HG03139 (cell line): ENCODE results near the gene ELF1.

Source experiments
- ATAC-seq: cut with Tn5 transposase; IDR thresholded peaks from one replicate; pipeline ENCODE4 v1.9.1; 2021; ENCODE audit not compliant: unreplicated experiment

Gene ELF1

GRCh38 chr13:41019011-41019487 is at the start of gene ELF1:
Gene ELF1, minus strand, starts transcription at chr13:41019316. Its CDS starts 37,262 bp downstream, at chr13:40982054.
- ATAC-seq = peak; percentile 94

GRCh38 chr13:41065078-41065477 is 46.0 kb upstream of the ELF1 start:
- no peak for ATAC-seq

- ATAC-seq = no peak
Observed at GRCh38 chr13:41064493-41064892, 45.4 kb upstream of the ELF1 start.

- ATAC-seq = peak; percentile 22
Observed at GRCh38 chr13:41061914-41062837, 43.1 kb upstream of the ELF1 start.

GRCh38 chr13:41061075-41061913 is 42.2 kb upstream of the ELF1 start, which contains the start of gene WBP4:
Gene WBP4, plus strand, starts transcription at chr13:41061509. Its CDS starts 165 bp downstream, at chr13:41061674.
- ATAC-seq = peak; percentile 61

GRCh38 chr13:41060724-41061074 is 41.6 kb upstream of the ELF1 start:
- peak; percentile 28 for ATAC-seq

- peak; percentile 37 for ATAC-seq
Observed at GRCh38 chr13:41060082-41060723, 41.1 kb upstream of the ELF1 start.

- no peak for ATAC-seq
Observed at GRCh38 chr13:41059456-41060081, 40.5 kb upstream of the ELF1 start.

GRCh38 chr13:41058295-41059070 is 39.4 kb upstream of the ELF1 start:
- no peak for ATAC-seq

- no peak for ATAC-seq
Observed at GRCh38 chr13:41056826-41057711, 38.0 kb upstream of the ELF1 start.

GRCh38 chr13:41056194-41056593 is 37.1 kb upstream of the ELF1 start:
- ATAC-seq = no peak

- ATAC-seq = no peak
Observed at GRCh38 chr13:41054919-41055619, 36.0 kb upstream of the ELF1 start.

- no peak for ATAC-seq
Observed at GRCh38 chr13:41054212-41054877, 35.2 kb upstream of the ELF1 start.

- ATAC-seq = peak; percentile 67
Observed at GRCh38 chr13:41053384-41053826, 34.3 kb upstream of the ELF1 start.

- ATAC-seq = no peak
Observed at GRCh38 chr13:41052441-41052840, 33.3 kb upstream of the ELF1 start.

- ATAC-seq = no peak
Observed at GRCh38 chr13:41049480-41050440, 30.6 kb upstream of the ELF1 start.

GRCh38 chr13:41048640-41049039 is 29.5 kb upstream of the ELF1 start:
- ATAC-seq = no peak
